ENCODE results near the gene SLC66A1. TPM values are rescaled to one million over a fixed set of nuclear protein-coding genes. Genes with fewer than 3 reads are reported as not detected.
A peak's percentile ranks its signal among the peaks of the same experiment; 100 is the strongest.
"Not testable (repeated sequence)": the region's sequence is repeated elsewhere in the genome, so short reads cannot be mapped to it uniquely, and the experiment has no call there.

SLC66A1 gene
- 10 to 100 TPM; 12.0 to 15.7 (median 12.3) TPM for polyA plus RNA-seq (ENCODE audit: insufficient read length in 4 of 4)

- peak; percentile 84 to 91 (median 90) for DNase-seq (ENCODE audit: low read depth in 4 of 4, low spot score in 3 of 4)
Measured at GRCh38 chr1:19311931-19312781, at the start of gene SLC66A1, which contains the start of gene AKR7A2. SLC66A1 (plus strand) TSS chr1:19312326; CDS start chr1:19317678, 5,352 bp downstream. AKR7A2 (minus strand) TSS chr1:19312144; CDS start chr1:19312124, 20 bp downstream.

- DNase-seq (ENCODE audit: low read depth in 4 of 4, low spot score in 3 of 4), result no peak
Measured at GRCh38 chr1:19262744-19263143, 49.4 kb upstream of the SLC66A1 start.

- DNase-seq (ENCODE audit: low read depth in 4 of 4, low spot score in 3 of 4), result no peak
Measured at GRCh38 chr1:19268445-19268844, 43.7 kb upstream of the SLC66A1 start.

GRCh38 chr1:19269427-19270342 is 42.4 kb upstream of the SLC66A1 start:
- not testable (repeated sequence) for DNase-seq (ENCODE audit: low read depth in 4 of 4, low spot score in 3 of 4)

- DNase-seq (ENCODE audit: low read depth in 4 of 4, low spot score in 3 of 4), result not testable (repeated sequence)
Measured at GRCh38 chr1:19270343-19270730, 41.8 kb upstream of the SLC66A1 start.

GRCh38 chr1:19272064-19272463 is 40.1 kb upstream of the SLC66A1 start:
- DNase-seq (ENCODE audit: low read depth in 4 of 4, low spot score in 3 of 4), result no peak

- DNase-seq (ENCODE audit: low read depth in 4 of 4, low spot score in 3 of 4), result no peak
Measured at GRCh38 chr1:19273106-19273843, 38.9 kb upstream of the SLC66A1 start.

- DNase-seq (ENCODE audit: low read depth in 4 of 4, low spot score in 3 of 4), result not testable (repeated sequence)
Measured at GRCh38 chr1:19273844-19274531, 38.1 kb upstream of the SLC66A1 start.

- no peak for DNase-seq (ENCODE audit: low read depth in 4 of 4, low spot score in 3 of 4)
Measured at GRCh38 chr1:19274636-19275035, 37.5 kb upstream of the SLC66A1 start.

- no peak for DNase-seq (ENCODE audit: low read depth in 4 of 4, low spot score in 3 of 4)
Measured at GRCh38 chr1:19283891-19284290, 28.2 kb upstream of the SLC66A1 start.

- no peak for DNase-seq (ENCODE audit: low read depth in 4 of 4, low spot score in 3 of 4)
Measured at GRCh38 chr1:19284881-19285280, 27.2 kb upstream of the SLC66A1 start.

- DNase-seq (ENCODE audit: low read depth in 4 of 4, low spot score in 3 of 4), result not testable (repeated sequence)
Measured at GRCh38 chr1:19285366-19285765, 26.8 kb upstream of the SLC66A1 start.

GRCh38 chr1:19285807-19286206 is 26.3 kb upstream of the SLC66A1 start:
- DNase-seq (ENCODE audit: low read depth in 4 of 4, low spot score in 3 of 4), result not testable (repeated sequence)

GRCh38 chr1:19287436-19288185 is 24.5 kb upstream of the SLC66A1 start:
- DNase-seq (ENCODE audit: low read depth in 4 of 4, low spot score in 3 of 4), result no peak

- DNase-seq (ENCODE audit: low read depth in 4 of 4, low spot score in 3 of 4), result not testable (repeated sequence)
Measured at GRCh38 chr1:19288324-19289241, 23.5 kb upstream of the SLC66A1 start, which contains the start of gene AKR7A3. AKR7A3 (minus strand) TSS chr1:19288770; CDS start chr1:19288709, 61 bp downstream.

GRCh38 chr1:19289244-19289643 is 22.9 kb upstream of the SLC66A1 start:
- DNase-seq (ENCODE audit: low read depth in 4 of 4, low spot score in 3 of 4), result no peak

GRCh38 chr1:19294638-19295037 is 17.5 kb upstream of the SLC66A1 start:
- no peak for DNase-seq (ENCODE audit: low read depth in 4 of 4, low spot score in 3 of 4)

GRCh38 chr1:19300211-19300610 is 11.9 kb upstream of the SLC66A1 start:
- no peak for DNase-seq (ENCODE audit: low read depth in 4 of 4, low spot score in 3 of 4)
